GM13977 (cell line): Measurements from ENCODE around the gene CDH4.

Experiments
- DNase-seq: peaks from one replicate; pipeline ENCODE4 v3.0.0; 2012; ENCODE audit warnings: low spot score
- in situ Hi-C: fragments of 300-500 bp; cut with MboI; formaldehyde crosslinking; loops from one replicate; pipeline ENCODE4 v1.12.0; 2022; ENCODE audit warnings: low sequenced_read_pairs, low pct_unique_long_range_greater_than_20kb, mixed read lengths, inconsistent platforms; ENCODE audit not compliant: unreplicated experiment
- TF ChIP-seq, protein P1 (sequence below): IDR thresholded peaks from 2 replicates; pipeline ENCODE4 v1.5.1; 2012; ENCODE audit warnings: mild to moderate bottlenecking, control low read depth; ENCODE audit not compliant: insufficient read depth; ENCODE audit errors: extremely low read depth, missing control alignments

CDH4 gene

GRCh38 chr20:61278296-61278695, 26.2 kb downstream of the CDH4 start:
- in situ Hi-C loops, result no loop called here
- DNase-seq, result no peak
- TF ChIP-seq, protein P1, sequence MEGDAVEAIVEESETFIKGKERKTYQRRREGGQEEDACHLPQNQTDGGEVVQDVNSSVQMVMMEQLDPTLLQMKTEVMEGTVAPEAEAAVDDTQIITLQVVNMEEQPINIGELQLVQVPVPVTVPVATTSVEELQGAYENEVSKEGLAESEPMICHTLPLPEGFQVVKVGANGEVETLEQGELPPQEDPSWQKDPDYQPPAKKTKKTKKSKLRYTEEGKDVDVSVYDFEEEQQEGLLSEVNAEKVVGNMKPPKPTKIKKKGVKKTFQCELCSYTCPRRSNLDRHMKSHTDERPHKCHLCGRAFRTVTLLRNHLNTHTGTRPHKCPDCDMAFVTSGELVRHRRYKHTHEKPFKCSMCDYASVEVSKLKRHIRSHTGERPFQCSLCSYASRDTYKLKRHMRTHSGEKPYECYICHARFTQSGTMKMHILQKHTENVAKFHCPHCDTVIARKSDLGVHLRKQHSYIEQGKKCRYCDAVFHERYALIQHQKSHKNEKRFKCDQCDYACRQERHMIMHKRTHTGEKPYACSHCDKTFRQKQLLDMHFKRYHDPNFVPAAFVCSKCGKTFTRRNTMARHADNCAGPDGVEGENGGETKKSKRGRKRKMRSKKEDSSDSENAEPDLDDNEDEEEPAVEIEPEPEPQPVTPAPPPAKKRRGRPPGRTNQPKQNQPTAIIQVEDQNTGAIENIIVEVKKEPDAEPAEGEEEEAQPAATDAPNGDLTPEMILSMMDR, result no peak

- in situ Hi-C loops, result no loop called here
- TF ChIP-seq, protein P1, result no peak
- DNase-seq, result no peak
Measured at GRCh38 chr20:61279621-61280150, 27.6 kb downstream of the CDH4 start.

GRCh38 chr20:61280217-61280980, 28.3 kb downstream of the CDH4 start:
- DNase-seq, result no peak
- in situ Hi-C loops, result no loop called here
- TF ChIP-seq, protein P1, result no peak

GRCh38 chr20:61281286-61281795, 29.3 kb downstream of the CDH4 start:
- no peak for DNase-seq
- TF ChIP-seq, protein P1, result no peak
- in situ Hi-C loops, result no loop called here

- in situ Hi-C loops, result no loop called here
- TF ChIP-seq, protein P1, result no peak
- DNase-seq, result no peak
Measured at GRCh38 chr20:61284752-61285151, 32.7 kb downstream of the CDH4 start.

GRCh38 chr20:61285152-61285645, 33.1 kb downstream of the CDH4 start:
- DNase-seq, result no peak
- TF ChIP-seq, protein P1, result no peak
- in situ Hi-C loops, result no loop called here
